ENCODE measurements around the gene OTUD7B. TPM values are rescaled to one million over a fixed set of nuclear protein-coding genes. Genes with fewer than 3 reads are reported as not detected.

OTUD7B gene
- total RNA-seq, 1 donor from 2014 or later: 7.1 TPM

DNA sequence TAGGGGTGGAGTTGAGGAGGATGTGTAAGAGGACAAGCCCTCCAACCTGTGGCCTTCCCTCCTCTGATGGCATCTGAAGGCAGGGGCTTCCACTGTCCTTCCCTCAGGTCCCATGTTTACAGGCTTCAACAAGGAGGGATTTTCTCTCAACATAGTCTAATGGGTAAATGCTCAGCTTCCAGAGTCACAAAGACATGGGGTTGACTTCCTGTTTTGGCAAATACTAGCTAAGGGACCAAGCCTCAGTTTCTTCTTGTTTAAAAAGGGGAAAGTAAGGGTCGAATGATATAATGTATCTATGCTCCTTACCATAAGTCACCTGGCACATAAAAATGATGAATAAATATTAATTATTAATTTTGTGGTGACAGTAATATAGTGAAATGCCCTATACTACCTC lies 96.0 kb downstream of the OTUD7B start:
- no peaks in the 10 kb centered on the region for H3K27me3 ChIP-seq
- intact Hi-C loops (cut with DNase I): no loop called here
- peaks cover 0 to 11% of the 10 kb centered on the region in 2 donors for H3K4me1 ChIP-seq

DNA sequence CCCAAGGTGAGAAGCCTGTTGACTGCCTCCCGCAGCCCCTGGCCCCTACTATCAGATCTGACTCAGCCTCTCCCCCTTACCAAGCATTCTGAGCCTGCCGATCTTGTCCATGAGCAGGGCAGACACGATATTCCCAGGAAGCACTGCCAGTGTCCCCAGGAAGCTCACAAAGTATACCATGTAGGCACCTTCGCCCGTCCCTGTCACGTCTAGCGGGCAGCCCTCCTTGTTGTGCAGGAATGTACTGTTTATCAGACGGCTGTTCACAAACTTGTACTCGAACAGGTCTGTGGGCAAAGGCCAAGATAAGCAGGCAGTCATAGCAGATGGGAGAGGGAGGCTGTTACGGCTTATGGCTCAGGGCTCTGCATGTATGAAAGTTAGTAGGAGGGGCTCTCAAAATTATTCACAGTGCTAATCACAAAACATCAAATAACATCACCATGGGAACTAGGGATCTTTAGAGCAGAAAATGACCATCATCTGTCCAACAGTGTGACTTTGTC lies 103.9 kb downstream of the OTUD7B start:
- no peak overlapping the region for H3K4me3 ChIP-seq
- no peaks in the 10 kb centered on the region for H3K27me3 ChIP-seq
- DNase-seq (ENCODE audit: low spot score in 2 of 2): no peak
- TF ChIP-seq, protein P1, sequence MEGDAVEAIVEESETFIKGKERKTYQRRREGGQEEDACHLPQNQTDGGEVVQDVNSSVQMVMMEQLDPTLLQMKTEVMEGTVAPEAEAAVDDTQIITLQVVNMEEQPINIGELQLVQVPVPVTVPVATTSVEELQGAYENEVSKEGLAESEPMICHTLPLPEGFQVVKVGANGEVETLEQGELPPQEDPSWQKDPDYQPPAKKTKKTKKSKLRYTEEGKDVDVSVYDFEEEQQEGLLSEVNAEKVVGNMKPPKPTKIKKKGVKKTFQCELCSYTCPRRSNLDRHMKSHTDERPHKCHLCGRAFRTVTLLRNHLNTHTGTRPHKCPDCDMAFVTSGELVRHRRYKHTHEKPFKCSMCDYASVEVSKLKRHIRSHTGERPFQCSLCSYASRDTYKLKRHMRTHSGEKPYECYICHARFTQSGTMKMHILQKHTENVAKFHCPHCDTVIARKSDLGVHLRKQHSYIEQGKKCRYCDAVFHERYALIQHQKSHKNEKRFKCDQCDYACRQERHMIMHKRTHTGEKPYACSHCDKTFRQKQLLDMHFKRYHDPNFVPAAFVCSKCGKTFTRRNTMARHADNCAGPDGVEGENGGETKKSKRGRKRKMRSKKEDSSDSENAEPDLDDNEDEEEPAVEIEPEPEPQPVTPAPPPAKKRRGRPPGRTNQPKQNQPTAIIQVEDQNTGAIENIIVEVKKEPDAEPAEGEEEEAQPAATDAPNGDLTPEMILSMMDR (IDR thresholded peaks at IDR 0.05): no peak
- peaks cover 37 to 67% of the 10 kb centered on the region in 2 donors for H3K36me3 ChIP-seq
- intact Hi-C loops (cut with DNase I): no loop called here
- no peak overlapping the region for H3K27ac ChIP-seq
- no peaks in the 10 kb centered on the region for H3K4me1 ChIP-seq
- no peaks in the 10 kb centered on the region for H3K9me3 ChIP-seq

More for the DNA sequence above, 96.0 kb downstream of the OTUD7B start:
- Histone ChIP-seq H3K27ac (peak overlapping the region in 1 of 2 donors; percentile 75), H3K36me3 (peaks cover 6 to 37% of the 10 kb centered on the region in 2 donors), H3K9me3 (no peaks in the 10 kb centered on the region), H3K4me3 (no peak overlapping the region)
- TF ChIP-seq, protein P1 (IDR thresholded peaks at IDR 0.05): no peak
- DNase-seq (ENCODE audit: low spot score in 2 of 2): no peak

DNA sequence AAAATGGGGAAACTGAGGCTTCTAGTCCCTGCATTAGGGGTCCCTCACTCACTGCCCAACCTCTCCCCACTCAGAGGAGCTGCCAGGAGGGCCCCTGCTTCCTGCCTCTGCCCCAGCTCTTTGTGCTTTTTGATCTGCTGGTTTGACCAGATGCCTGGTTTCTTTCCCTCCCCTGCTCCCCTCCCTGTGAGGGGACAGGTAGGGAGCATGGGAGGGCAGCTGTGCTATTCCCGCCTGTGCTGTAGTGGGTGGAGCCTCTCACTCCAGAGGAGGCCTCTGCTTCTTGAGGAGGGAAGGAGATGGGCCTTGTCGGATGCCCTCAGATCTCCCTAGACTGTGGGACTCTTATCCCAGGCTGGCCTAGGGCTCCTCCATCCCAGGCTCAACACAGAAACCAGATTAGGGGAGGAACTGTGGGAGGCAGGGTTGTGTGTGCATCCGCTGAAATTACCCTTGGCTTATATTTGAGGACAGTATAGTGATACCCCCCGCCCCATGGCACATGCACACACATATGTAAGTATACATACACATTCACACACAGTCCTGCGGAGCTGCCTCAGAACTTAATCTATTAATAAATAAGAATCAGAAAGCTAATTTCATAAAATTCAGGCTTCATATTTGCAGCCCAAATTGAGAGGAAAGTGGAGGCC lies 106.6 kb downstream of the OTUD7B start:
- intact Hi-C loops (cut with DNase I): no loop called here
- no peak for DNase-seq (ENCODE audit: low spot score in 2 of 2)

DNA sequence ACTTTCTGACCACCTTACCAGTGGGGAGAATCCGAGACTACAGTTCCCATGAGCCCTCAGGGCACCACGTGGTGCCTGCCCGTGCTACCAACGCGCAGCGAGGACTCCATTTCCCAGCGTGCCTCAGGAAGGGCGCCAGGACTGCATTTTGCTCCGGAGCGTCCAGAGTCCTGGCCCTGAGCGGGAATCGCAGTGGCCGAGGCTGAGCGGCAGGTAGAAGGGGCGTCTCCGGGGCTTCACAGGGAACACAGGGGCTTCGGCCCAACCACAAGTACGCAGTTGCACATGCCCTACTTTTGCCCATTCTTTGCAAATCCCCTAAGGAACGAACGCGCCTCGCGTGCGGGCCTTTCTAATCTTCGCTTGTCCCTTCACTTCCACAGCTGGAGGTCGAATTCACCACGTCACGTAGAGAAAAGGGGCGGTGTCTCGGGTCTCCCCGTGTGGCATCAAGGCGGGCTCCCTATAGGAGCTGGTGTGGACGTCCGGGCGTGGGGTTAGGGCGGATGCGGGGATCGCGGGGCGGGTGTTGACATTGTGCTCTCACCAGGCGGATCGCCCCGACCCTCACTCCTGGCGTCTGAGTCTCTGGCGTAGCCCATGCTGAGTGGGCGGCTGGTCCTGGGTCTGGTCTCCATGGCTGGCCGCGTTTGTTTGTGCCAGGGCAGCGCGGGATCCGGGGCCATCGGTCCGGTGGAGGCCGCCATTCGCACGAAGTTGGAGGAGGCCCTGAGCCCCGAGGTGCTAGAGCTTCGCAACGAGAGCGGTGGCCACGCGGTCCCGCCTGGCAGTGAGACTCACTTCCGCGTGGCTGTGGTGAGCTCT lies 110.9 kb downstream of the OTUD7B start, which contains the start of gene BOLA1:
BOLA1 (plus strand) TSS at position 109 of the 825 bp plus-strand sequence; CDS start at position 601, 492 bp downstream.
- TF ChIP-seq, protein P1 (IDR thresholded peaks at IDR 0.05): no peak
- no peaks in the 10 kb centered on the region for H3K27me3 ChIP-seq
- H3K4me3 ChIP-seq: peak within 1 kb of the TSS; percentile 66 to 70
- H3K27ac ChIP-seq: peak within 1 kb of the TSS; percentile 87 to 90
- H3K36me3 ChIP-seq: peaks cover 0 to 4% of the 10 kb centered on the region in 2 donors
- no peaks in the 10 kb centered on the region for H3K9me3 ChIP-seq
- peak; percentile 75 to 96 for DNase-seq (ENCODE audit: low spot score in 2 of 2)
- peaks cover 0 to 5% of the 10 kb centered on the region in 2 donors for H3K4me1 ChIP-seq
- intact Hi-C loops (cut with DNase I): loop anchor here (1.0 to 2.0 kb wide), 3 partner anchors 11 to 28 kb away; partner anchors contain the start of genes SF3B4 and SV2A

More for the DNA sequence above, 106.6 kb downstream of the OTUD7B start:
- TF ChIP-seq, protein P1 (IDR thresholded peaks at IDR 0.05): no peak
- Histone ChIP-seq H3K9me3 (no peaks in the 10 kb centered on the region), H3K4me3 (no peak overlapping the region), H3K27me3 (no peaks in the 10 kb centered on the region), H3K36me3 (peaks cover 31 to 42% of the 10 kb centered on the region in 2 donors), H3K4me1 (peaks cover 0 to 5% of the 10 kb centered on the region in 2 donors), H3K27ac (no peak overlapping the region)

DNA sequence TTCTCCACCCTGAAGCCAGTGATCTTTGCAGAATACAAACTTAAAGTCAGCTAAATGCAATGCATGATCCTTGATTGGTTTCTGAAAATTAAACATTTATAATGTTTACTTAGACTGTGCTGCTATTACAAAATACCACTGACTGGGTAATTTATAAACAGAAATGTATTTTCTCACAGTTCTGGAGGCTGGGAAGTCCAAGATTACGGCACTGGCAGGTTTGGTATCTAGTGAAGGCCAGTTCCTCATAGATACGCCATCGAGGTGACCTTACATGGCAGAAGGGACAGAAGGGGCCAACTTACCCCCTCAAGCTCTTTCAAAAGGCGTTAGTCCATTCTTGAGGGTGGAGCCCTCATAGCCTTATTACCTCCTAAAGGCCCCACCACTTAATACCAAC lies 114.0 kb downstream of the OTUD7B start:
- Histone ChIP-seq H3K36me3 (no peaks in the 10 kb centered on the region), H3K27me3 (no peaks in the 10 kb centered on the region), H3K9me3 (no peaks in the 10 kb centered on the region), H3K4me1 (peaks cover 0 to 5% of the 10 kb centered on the region in 2 donors), H3K4me3 (no peak overlapping the region), H3K27ac (no peak overlapping the region)
- TF ChIP-seq, protein P1 (IDR thresholded peaks at IDR 0.05): no peak
- intact Hi-C loops (cut with DNase I): no loop called here
- no peak for DNase-seq (ENCODE audit: low spot score in 2 of 2)
